ENCODE results near the gene BSND.

BSND gene

DNA sequence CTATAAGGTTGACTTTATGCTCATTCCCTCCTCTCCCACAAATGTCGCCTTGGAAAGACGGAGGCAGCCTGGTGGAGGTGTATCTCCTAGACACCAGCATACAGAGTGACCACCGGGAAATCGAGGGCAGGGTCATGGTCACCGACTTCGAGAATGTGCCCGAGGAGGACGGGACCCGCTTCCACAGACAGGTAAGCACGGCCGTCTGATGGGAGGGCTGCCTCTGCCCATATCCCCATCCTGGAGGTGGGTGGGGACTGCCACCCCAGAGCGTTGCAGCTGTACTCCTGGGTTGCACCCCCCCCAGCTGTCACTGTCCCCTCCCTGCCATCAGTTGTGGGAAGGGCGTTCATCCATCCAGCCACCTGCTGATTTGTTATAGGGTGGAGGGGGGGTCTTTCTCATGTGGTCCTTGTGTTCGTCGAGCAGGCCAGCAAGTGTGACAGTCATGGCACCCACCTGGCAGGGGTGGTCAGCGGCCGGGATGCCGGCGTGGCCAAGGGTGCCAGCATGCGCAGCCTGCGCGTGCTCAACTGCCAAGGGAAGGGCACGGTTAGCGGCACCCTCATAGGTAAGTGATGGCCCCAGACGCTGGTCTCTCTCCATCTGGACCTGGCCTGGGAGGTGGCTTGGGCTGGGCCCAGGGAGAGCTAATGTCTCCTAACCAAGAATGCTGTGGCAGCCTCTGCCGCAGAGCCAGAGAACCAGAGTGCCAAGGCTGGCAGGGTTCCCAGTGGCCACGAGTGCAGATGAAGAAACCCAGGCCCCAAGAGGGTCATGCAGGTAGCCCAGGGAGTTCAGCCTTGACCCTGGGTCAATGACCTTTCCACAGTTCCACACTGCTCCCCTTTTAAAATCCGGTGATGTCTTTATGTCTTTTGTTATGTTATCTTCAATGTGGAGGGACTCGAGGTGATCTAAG lies 53.7 kb downstream of the BSND start:
- Histone ChIP-seq H3K9ac (ENCODE audit: low read depth, low read length) (no peak overlapping the region), H3K9me3 (ENCODE audit: insufficient read depth, low read depth, low read length) (no peaks in the 10 kb centered on the region), H3K36me3 (ENCODE audit: insufficient read depth, low read depth, low read length) (peaks cover 13% of the 10 kb centered on the region; the same call in 1 of the 2 replicates), H3K4me1 (ENCODE audit: insufficient read depth, low read length) (no peaks in the 10 kb centered on the region), H3K27ac (ENCODE audit: low read length) (no peak overlapping the region), H3K4me3 (ENCODE audit: low read length) (no peak overlapping the region), H3K27me3 (ENCODE audit: insufficient read depth, low read length) (no peaks in the 10 kb centered on the region)

DNA sequence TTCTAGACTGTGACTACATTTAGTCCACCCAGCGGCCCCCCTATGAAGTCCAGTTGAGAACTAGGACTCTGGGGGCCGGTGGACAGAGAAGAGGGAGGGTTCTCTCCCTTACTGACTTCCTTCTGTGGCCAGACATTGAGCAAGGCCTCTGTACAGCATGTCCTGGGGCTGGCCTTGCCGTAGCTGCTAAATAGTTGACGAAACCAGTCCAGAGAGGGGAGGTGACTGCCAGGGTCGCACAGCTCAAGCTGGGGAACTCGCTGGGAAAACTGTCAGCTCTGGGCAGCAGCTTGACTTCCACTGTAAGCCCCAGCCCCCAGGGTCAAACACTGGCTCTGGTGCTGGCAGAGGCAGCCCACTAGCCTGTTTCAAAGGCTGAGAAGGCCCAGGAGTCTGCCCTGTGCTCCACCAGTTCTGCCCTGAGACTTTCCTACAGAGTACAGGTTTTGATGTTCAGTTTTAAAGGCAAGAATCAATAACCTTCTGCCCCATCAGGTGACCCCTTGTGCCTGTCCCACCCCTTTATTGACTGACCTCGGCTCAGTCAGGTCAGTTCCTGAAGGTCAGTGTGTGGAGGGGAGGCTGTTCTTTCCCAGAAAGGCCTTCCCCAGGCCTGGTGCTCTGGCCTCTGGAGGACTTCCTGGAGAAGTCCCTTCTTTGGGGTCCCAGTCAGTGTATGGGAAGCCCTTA lies 54.7 kb downstream of the BSND start:
- peaks cover 13% of the 10 kb centered on the region; the same call in 1 of the 2 replicates for H3K36me3 ChIP-seq (ENCODE audit: insufficient read depth, low read depth, low read length)
- no peaks in the 10 kb centered on the region for H3K9me3 ChIP-seq (ENCODE audit: insufficient read depth, low read depth, low read length)
- no peaks in the 10 kb centered on the region for H3K4me1 ChIP-seq (ENCODE audit: insufficient read depth, low read length)
- no peak overlapping the region for H3K27ac ChIP-seq (ENCODE audit: low read length)
- H3K27me3 ChIP-seq (ENCODE audit: insufficient read depth, low read length) = no peaks in the 10 kb centered on the region
- no peak overlapping the region for H3K4me3 ChIP-seq (ENCODE audit: low read length)
- no peak overlapping the region for H3K9ac ChIP-seq (ENCODE audit: low read depth, low read length)

DNA sequence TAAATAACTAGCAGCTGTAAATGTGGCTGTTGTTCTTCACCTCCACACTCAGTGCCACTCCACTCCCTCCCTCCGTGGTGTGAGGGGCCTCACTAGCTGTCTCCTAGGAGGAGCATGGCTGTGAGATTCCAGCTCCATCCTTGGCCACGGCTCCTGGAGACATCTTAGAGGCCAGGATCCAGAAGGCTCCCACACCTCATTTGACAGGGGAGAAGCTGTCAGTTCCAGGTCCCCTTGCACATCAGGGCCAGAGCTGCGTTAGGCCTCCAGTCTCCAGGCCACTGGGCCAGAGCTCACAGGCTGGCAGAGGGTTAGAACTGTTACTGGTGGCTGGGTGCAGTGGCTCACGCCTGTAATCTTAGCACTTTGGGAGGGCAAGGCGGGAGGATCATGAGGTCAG lies 55.7 kb downstream of the BSND start:
- H3K27me3 ChIP-seq (ENCODE audit: insufficient read depth, low read length) = no peaks in the 10 kb centered on the region
- peaks cover 10% of the 10 kb centered on the region; the same call in 1 of the 2 replicates for H3K36me3 ChIP-seq (ENCODE audit: insufficient read depth, low read depth, low read length)
- H3K4me1 ChIP-seq (ENCODE audit: insufficient read depth, low read length) = no peaks in the 10 kb centered on the region
- H3K27ac ChIP-seq (ENCODE audit: low read length) = no peak overlapping the region
- H3K9ac ChIP-seq (ENCODE audit: low read depth, low read length) = no peak overlapping the region
- no peak overlapping the region for H3K4me3 ChIP-seq (ENCODE audit: low read length)
- H3K9me3 ChIP-seq (ENCODE audit: insufficient read depth, low read depth, low read length) = no peaks in the 10 kb centered on the region

DNA sequence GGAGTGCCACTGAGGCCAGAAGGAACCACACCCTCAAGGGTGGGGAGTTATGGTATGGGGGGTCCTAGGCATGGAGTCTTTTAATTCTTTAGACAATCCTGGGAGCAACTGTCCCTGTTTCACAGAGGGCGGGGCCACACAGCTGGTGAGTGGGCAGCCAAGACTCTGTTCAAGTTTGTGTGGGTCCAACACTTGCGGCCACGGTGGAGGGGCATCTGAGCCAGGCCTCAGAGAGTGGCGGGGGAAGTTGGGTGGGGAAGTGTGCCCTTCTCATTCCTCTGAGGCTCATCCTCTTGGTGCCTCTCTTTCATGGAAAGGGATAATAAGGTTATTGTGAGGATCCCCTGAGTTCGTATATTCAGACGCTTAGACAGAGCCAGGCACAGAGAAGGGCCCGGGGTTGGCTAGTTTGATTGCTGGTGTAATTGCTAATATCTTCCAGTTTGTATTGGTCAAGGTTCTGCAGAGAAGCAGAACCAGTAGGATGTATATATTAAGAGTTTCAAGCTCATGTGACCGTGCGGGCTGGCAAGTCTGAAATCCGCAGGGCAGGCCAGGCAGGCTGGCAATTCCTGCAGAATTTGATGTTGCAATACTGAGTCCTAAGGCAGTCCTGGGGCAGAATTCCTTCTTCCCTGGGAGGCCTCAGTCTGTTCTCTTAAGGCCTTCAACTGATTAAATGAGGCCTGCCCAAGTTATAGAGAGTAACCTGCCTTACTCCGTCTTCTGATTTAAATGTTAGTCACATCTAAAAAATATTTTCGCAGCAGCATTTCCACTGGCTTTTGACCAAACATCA lies 56.5 kb downstream of the BSND start:
- H3K27ac ChIP-seq (ENCODE audit: low read length) = no peak overlapping the region
- H3K9ac ChIP-seq (ENCODE audit: low read depth, low read length) = no peak overlapping the region
- H3K4me3 ChIP-seq (ENCODE audit: low read length) = no peak overlapping the region
- H3K36me3 ChIP-seq (ENCODE audit: insufficient read depth, low read depth, low read length) = peaks cover 15% of the 10 kb centered on the region; the same call in 1 of the 2 replicates
- H3K9me3 ChIP-seq (ENCODE audit: insufficient read depth, low read depth, low read length) = no peaks in the 10 kb centered on the region
- H3K27me3 ChIP-seq (ENCODE audit: insufficient read depth, low read length) = no peaks in the 10 kb centered on the region
- H3K4me1 ChIP-seq (ENCODE audit: insufficient read depth, low read length) = no peaks in the 10 kb centered on the region

DNA sequence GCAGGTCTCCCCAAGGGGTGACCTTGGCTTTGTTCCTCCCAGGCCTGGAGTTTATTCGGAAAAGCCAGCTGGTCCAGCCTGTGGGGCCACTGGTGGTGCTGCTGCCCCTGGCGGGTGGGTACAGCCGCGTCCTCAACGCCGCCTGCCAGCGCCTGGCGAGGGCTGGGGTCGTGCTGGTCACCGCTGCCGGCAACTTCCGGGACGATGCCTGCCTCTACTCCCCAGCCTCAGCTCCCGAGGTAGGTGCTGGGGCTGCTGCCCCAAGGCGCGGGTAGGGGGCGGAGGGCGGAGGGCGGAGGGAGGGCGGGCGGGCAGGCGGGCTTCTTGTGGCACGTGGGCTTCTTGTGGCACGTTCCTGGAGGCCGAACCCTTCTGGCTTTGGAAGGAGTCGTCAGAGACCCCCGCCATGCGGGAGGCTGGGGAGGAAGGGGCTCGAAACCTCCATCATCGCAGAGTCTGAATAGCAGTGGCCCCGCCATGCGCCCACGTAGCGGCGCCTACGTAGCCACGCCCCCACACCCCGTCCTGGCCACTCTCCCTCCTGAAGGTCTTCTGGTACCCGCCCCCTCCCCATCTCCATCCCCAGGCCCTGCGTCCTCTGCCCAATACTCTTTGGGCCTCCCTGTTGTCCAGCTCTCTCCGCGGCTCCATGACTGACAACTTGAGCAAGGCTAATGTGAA lies 57.4 kb downstream of the BSND start:
- Histone ChIP-seq H3K27me3 (ENCODE audit: insufficient read depth, low read length) (no peaks in the 10 kb centered on the region), H3K4me3 (ENCODE audit: low read length) (no peak overlapping the region), H3K9me3 (ENCODE audit: insufficient read depth, low read depth, low read length) (no peaks in the 10 kb centered on the region), H3K4me1 (ENCODE audit: insufficient read depth, low read length) (no peaks in the 10 kb centered on the region), H3K9ac (ENCODE audit: low read depth, low read length) (no peak overlapping the region), H3K36me3 (ENCODE audit: insufficient read depth, low read depth, low read length) (peaks cover 22% of the 10 kb centered on the region; the same call in 1 of the 2 replicates), H3K27ac (ENCODE audit: low read length) (no peak overlapping the region)

DNA sequence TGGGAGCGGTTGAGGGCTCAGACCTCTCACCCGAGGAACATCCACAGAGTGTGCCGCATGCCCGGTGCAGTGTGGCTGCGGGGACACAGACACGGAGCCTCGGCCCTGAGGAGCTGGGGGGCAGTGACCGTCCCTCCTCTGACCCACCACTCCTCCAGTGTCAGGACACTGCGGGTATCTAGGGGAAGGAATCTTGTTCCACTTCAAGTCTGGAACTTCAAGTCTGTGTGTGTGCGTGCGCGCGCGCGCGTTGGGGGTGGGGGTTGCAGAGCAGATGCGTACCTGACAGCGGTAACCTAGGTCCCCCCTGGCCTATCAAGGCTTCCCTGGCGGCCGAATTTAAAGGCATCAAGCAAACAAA lies 57.9 kb downstream of the BSND start:
- no peak overlapping the region for H3K4me3 ChIP-seq (ENCODE audit: low read length)
- no peak overlapping the region for H3K27ac ChIP-seq (ENCODE audit: low read length)
- no peaks in the 10 kb centered on the region for H3K4me1 ChIP-seq (ENCODE audit: insufficient read depth, low read length)
- no peaks in the 10 kb centered on the region for H3K9me3 ChIP-seq (ENCODE audit: insufficient read depth, low read depth, low read length)
- no peak overlapping the region for H3K9ac ChIP-seq (ENCODE audit: low read depth, low read length)
- no peaks in the 10 kb centered on the region for H3K27me3 ChIP-seq (ENCODE audit: insufficient read depth, low read length)
- peaks cover 22% of the 10 kb centered on the region; the same call in 1 of the 2 replicates for H3K36me3 ChIP-seq (ENCODE audit: insufficient read depth, low read depth, low read length)

DNA sequence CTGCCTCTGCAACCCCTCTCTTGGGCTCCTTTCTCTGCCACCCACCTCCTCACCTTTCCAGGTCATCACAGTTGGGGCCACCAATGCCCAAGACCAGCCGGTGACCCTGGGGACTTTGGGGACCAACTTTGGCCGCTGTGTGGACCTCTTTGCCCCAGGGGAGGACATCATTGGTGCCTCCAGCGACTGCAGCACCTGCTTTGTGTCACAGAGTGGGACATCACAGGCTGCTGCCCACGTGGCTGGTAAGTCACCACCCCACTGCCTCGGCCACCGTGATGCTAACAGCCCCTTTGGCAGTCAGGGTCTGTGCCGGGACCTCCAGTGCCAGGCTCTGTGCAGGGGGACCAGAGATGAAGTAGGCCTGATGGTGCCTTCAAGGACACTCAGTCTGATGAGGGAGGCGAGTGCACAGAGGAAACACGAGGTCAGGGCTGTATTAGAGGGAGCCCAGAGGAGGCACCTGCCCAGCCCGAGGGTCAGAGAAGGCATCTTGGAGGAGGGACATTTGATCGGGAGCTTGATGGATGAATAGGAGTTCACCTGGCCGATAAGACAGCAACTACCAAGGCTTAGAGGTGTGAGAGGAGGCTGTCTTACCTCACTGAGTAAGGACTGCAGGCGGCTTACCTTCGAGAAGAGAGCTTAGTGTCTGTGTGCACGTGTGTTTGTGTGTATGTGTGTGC lies 58.7 kb downstream of the BSND start:
- Histone ChIP-seq H3K4me3 (ENCODE audit: low read length) (no peak overlapping the region), H3K9me3 (ENCODE audit: insufficient read depth, low read depth, low read length) (no peaks in the 10 kb centered on the region), H3K9ac (ENCODE audit: low read depth, low read length) (no peak overlapping the region), H3K36me3 (ENCODE audit: insufficient read depth, low read depth, low read length) (peaks cover 22% of the 10 kb centered on the region; the same call in 1 of the 2 replicates), H3K4me1 (ENCODE audit: insufficient read depth, low read length) (no peaks in the 10 kb centered on the region), H3K27ac (ENCODE audit: low read length) (no peak overlapping the region), H3K27me3 (ENCODE audit: insufficient read depth, low read length) (no peaks in the 10 kb centered on the region)

DNA sequence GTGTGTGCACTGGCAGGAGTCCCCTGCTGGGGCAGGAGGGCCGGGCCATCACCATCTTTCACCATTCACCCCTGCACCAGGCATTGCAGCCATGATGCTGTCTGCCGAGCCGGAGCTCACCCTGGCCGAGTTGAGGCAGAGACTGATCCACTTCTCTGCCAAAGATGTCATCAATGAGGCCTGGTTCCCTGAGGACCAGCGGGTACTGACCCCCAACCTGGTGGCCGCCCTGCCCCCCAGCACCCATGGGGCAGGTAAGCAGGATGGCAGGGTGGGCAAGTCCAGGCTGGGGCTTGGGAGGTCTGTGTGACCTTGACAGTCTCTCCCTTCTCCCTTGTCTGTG lies 59.2 kb downstream of the BSND start:
- no peaks in the 10 kb centered on the region for H3K27me3 ChIP-seq (ENCODE audit: insufficient read depth, low read length)
- H3K9ac ChIP-seq (ENCODE audit: low read depth, low read length) = no peak overlapping the region
- no peak overlapping the region for H3K4me3 ChIP-seq (ENCODE audit: low read length)
- no peaks in the 10 kb centered on the region for H3K9me3 ChIP-seq (ENCODE audit: insufficient read depth, low read depth, low read length)
- no peak overlapping the region for H3K27ac ChIP-seq (ENCODE audit: low read length)
- H3K36me3 ChIP-seq (ENCODE audit: insufficient read depth, low read depth, low read length) = peaks cover 18% of the 10 kb centered on the region; the same call in 1 of the 2 replicates
- no peaks in the 10 kb centered on the region for H3K4me1 ChIP-seq (ENCODE audit: insufficient read depth, low read length)

DNA sequence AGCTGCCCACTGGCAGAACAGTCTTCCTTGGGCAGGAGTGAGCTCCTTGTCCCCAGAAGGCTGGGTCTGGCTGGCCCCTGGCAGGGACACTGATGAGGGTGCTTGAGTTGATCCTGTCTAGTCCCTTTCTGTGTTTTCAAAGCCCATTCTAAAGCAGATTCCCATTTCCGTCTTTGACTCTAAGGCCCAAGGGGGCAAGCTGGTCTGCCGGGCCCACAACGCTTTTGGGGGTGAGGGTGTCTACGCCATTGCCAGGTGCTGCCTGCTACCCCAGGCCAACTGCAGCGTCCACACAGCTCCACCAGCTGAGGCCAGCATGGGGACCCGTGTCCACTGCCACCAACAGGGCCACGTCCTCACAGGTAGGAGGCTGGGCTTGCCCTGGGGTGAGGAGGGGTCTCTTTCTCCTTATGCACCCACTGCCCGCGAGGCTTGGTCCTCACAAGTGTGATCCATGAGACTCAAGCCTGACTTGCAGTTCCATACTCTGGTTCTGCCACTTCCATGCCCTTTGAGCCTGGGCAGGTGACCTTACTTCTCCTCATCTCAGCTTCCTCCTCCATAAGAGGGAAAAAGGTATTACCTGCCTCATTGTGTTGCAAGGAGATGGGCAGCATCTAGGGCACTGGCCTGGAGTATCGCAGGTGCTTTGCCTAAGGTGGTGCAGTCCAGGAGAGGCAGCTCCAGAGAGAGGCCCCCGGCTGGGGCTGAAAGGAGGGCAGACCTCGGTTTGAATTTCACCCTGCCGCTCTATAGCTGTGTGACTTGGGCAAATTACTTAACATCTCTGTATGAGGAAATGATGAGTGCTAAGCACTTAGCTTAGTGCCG lies 60.8 kb downstream of the BSND start:
- no peaks in the 10 kb centered on the region for H3K27me3 ChIP-seq (ENCODE audit: insufficient read depth, low read length)

More for the DNA sequence above, 60.8 kb downstream of the BSND start:
- Histone ChIP-seq H3K36me3 (ENCODE audit: insufficient read depth, low read depth, low read length) (peaks cover 15% of the 10 kb centered on the region; the same call in 1 of the 2 replicates), H3K27ac (ENCODE audit: low read length) (no peak overlapping the region), H3K4me3 (ENCODE audit: low read length) (no peak overlapping the region), H3K9ac (ENCODE audit: low read depth, low read length) (no peak overlapping the region), H3K4me1 (ENCODE audit: insufficient read depth, low read length) (no peaks in the 10 kb centered on the region), H3K9me3 (ENCODE audit: insufficient read depth, low read depth, low read length) (no peaks in the 10 kb centered on the region)
